Natural killer cell (primary cell): ENCODE measurements around the gene ZNF560. TPM values are rescaled to one million over a fixed set of nuclear protein-coding genes. Genes with fewer than 3 reads are reported as not detected.

ENCODE experiments used
- ATAC-seq, 3 donors: fragments of 150-1000 bp in 2 of 3; fragments of 200-7000 bp in 1 of 3; cut with Tn5 transposase; 1 replicate in 1 of 3; 2 replicates in 2 of 3; pipeline ENCODE4 v1.10.0; 2021; ENCODE audit warnings: mild to moderate bottlenecking in 2 of 3, moderate library complexity in 2 of 3
- DNase-seq, 2 donors: peaks; one replicate each; pipeline versions ENCODE4 v3.0.0 to v3.0.0-alpha.2; 2013 to 2021; ENCODE audit warnings: mixed read lengths in 1 of 2
- H3K27ac ChIP-seq: one replicate; pipeline ENCODE4 v1.5.1; 2013; ENCODE audit warnings: mild to moderate bottlenecking, low read length
- H3K27me3 ChIP-seq: one replicate; pipeline ENCODE4 v1.6.1; 2013; ENCODE audit warnings: low read length; ENCODE audit not compliant: control insufficient read depth, insufficient read depth
- H3K36me3 ChIP-seq: one replicate; pipeline ENCODE4 v1.6.1; 2013; ENCODE audit warnings: low read length; ENCODE audit not compliant: control insufficient read depth, insufficient read depth
- H3K4me1 ChIP-seq: one replicate; pipeline ENCODE4 v1.6.1; 2013; ENCODE audit warnings: low read length; ENCODE audit not compliant: control insufficient read depth, insufficient read depth
- H3K4me3 ChIP-seq: one replicate; pipeline ENCODE4 v1.5.1; 2013; ENCODE audit warnings: low read length
- H3K9me3 ChIP-seq: one replicate; pipeline ENCODE4 v1.6.1; 2013; ENCODE audit warnings: low read length; ENCODE audit not compliant: control insufficient read depth, insufficient read depth
- H3K27ac Mint-ChIP-seq, 2 donors: one replicate each; pipeline ENCODE4 v1.8.0; 2022; ENCODE audit warnings: mild to moderate bottlenecking in 2 of 2, mixed read lengths in 2 of 2, moderate library complexity in 1 of 2
- H3K27me3 Mint-ChIP-seq, 2 donors: one replicate each; pipeline ENCODE4 v1.8.0; 2022; ENCODE audit warnings: low read depth in 2 of 2, mixed read lengths in 2 of 2
- H3K36me3 Mint-ChIP-seq: one replicate; pipeline ENCODE4 v1.8.0; 2022; ENCODE audit warnings: mixed read lengths
- H3K4me1 Mint-ChIP-seq, 2 donors: one replicate each; pipeline ENCODE4 v1.8.0; 2022; ENCODE audit warnings: mixed read lengths in 2 of 2
- H3K4me3 Mint-ChIP-seq: one replicate; pipeline ENCODE4 v1.8.0; 2022; ENCODE audit warnings: mild to moderate bottlenecking, moderate library complexity, mixed read lengths
- H3K9me3 Mint-ChIP-seq, 2 donors: one replicate each; pipeline ENCODE4 v1.8.0; 2022; ENCODE audit warnings: mixed read lengths in 2 of 2
- CTCF ChIP-seq: fragments of 200-600 bp; IDR thresholded peaks from one replicate; pipeline ENCODE4 v1.8.0; 2022; ENCODE audit warnings: antibody characterized with exemption
- WGBS: methylation state at CpG from one replicate; pipeline ENCODE4 v1.1.7; 2013; ENCODE audit warnings: missing lambda C conversion rate; ENCODE audit not compliant: insufficient coverage; 5-methylcytosine and 5-hydroxymethylcytosine counted together
- intact Hi-C: fragments of 100-400 bp; cut with micrococcal nuclease; formaldehyde crosslinking; loops from one replicate; pipeline ENCODE4 v1.14.2; 2022
- total RNA-seq, 4 donors: library from RNA; stranded (reverse); fragments of 120-200 nt in 1 of 4; gene quantifications; one replicate each; pipeline versions ENCODE4 v1.2.3 to v1.2.4, GENCODE V29; 2013 to 2022

ZNF560 gene
- total RNA-seq, 3 donors from 2014 or later (not counting 1 experiment from before 2014, with no cell fraction given): not detected

GRCh38 chr19:9538183-9539058, 40.0 kb upstream of the ZNF560 start, which contains the start of gene ZNF426:
ZNF426 (minus strand) TSS chr19:9538645; CDS start chr19:9536232, 2,413 bp downstream.
- H3K4me3 ChIP-seq: peak within 1 kb of the TSS; percentile 97
- H3K27ac ChIP-seq: peak within 1 kb of the TSS; percentile 91
- peaks cover 0 to 2% of the 10 kb centered on the region in 2 donors for H3K27me3 Mint-ChIP-seq
- H3K4me1 ChIP-seq: peaks cover 17% of the 10 kb centered on the region
- WGBS: 3% methylated on average over 48 of the region's 49 CpGs
- peak within 1 kb of the TSS; percentile 94 for H3K4me3 Mint-ChIP-seq
- peaks cover 25% of the 10 kb centered on the region for H3K36me3 ChIP-seq
- H3K4me1 Mint-ChIP-seq: peaks cover 17 to 33% of the 10 kb centered on the region in 2 donors
- no peak for TF ChIP-seq CTCF
- peak within 1 kb of the TSS; percentile 97 to 99 for H3K27ac Mint-ChIP-seq
- H3K27me3 ChIP-seq: no peaks in the 10 kb centered on the region
- H3K9me3 ChIP-seq: no peaks in the 10 kb centered on the region
- ATAC-seq (peak; percentile 93 to 95 (median 95)), DNase-seq (peak; percentile 86 to 91)
- H3K9me3 Mint-ChIP-seq: peaks cover 2 to 5% of the 10 kb centered on the region in 2 donors
- intact Hi-C loops: loop anchor here (1.0 kb wide), 1 partner anchor 46 kb away; the partner anchor contains the start of gene ZNF121
- H3K36me3 Mint-ChIP-seq: peaks cover 21% of the 10 kb centered on the region

GRCh38 chr19:9535934-9536333, 37.5 kb upstream of the ZNF560 start:
- TF ChIP-seq CTCF: no peak
- ATAC-seq (no peak), DNase-seq (no peak)
- H3K4me1 ChIP-seq: peaks cover 17% of the 10 kb centered on the region
- Mint-ChIP-seq H3K9me3 (peaks cover 8 to 13% of the 10 kb centered on the region in 2 donors), H3K27ac (peak overlapping the region; percentile 40 to 58), H3K4me1 (peaks cover 17 to 33% of the 10 kb centered on the region in 2 donors), H3K4me3 (peak overlapping the region; percentile 40), H3K36me3 (peaks cover 46% of the 10 kb centered on the region), H3K27me3 (no peaks in the 10 kb centered on the region)
- H3K4me3 ChIP-seq: no peak overlapping the region
- H3K36me3 ChIP-seq: peaks cover 47% of the 10 kb centered on the region
- WGBS: 98% methylated on average over 4 of the region's 4 CpGs
- intact Hi-C loops: no loop called here
- H3K27me3 ChIP-seq: no peaks in the 10 kb centered on the region
- peaks cover 15% of the 10 kb centered on the region for H3K9me3 ChIP-seq
- H3K27ac ChIP-seq: no peak overlapping the region

GRCh38 chr19:9531933-9532332, 33.5 kb upstream of the ZNF560 start:
- Histone ChIP-seq H3K36me3 (peaks cover 74% of the 10 kb centered on the region), H3K27ac (no peak overlapping the region), H3K9me3 (peaks cover 49% of the 10 kb centered on the region), H3K4me3 (no peak overlapping the region), H3K27me3 (no peaks in the 10 kb centered on the region), H3K4me1 (peaks cover 4% of the 10 kb centered on the region)
- WGBS: 97% methylated on average over 4 of the region's 4 CpGs
- DNase-seq (no peak), ATAC-seq (no peak)
- Mint-ChIP-seq H3K36me3 (peaks cover 74% of the 10 kb centered on the region), H3K4me3 (no peak overlapping the region), H3K4me1 (peaks cover 5% of the 10 kb centered on the region in 2 donors), H3K9me3 (peaks cover 10 to 14% of the 10 kb centered on the region in 2 donors), H3K27ac (no peak overlapping the region), H3K27me3 (no peaks in the 10 kb centered on the region)
- intact Hi-C loops: no loop called here
- TF ChIP-seq CTCF: no peak
